ENCODE measurements around the gene NOBOX.
"Not testable (repeated sequence)": the region's sequence is repeated elsewhere in the genome, so short reads cannot be mapped to it uniquely, and the experiment has no call there.

GRCh38 chr7:144362061-144362460 is 41.4 kb downstream of the NOBOX start:
- TF ChIP-seq CTCF, POLR2A (IDR thresholded peaks at IDR 0.05): not testable (repeated sequence)

All from adrenal gland (tissue), 5 donors.